HepG2 (cell line): ENCODE measurements around the gene DDRGK1.

Source experiments
- CREB1 ChIP-seq, 2 experiments: fragments of 450-650 bp in 1 of 2; IDR thresholded peaks; 2 replicates each; pipeline ENCODE4 v1.6.1; 2016 to 2017; ENCODE audit warnings: control low read depth in 1 of 2, mild to moderate bottlenecking in 1 of 2, missing compliant biosample characterization in 1 of 2, missing genetic modification characterization in 1 of 2
- KDM1A ChIP-seq: IDR thresholded peaks from 2 replicates; pipeline ENCODE4 v1.6.1; 2016; ENCODE audit warnings: missing compliant biosample characterization
- ZNF3 ChIP-seq: IDR thresholded peaks from 2 replicates; pipeline ENCODE4 v1.7.0; 2017; ENCODE audit warnings: inconsistent platforms

- TF ChIP-seq CREB1 (IDR thresholded peaks at IDR 0.05) (no peak), CREB1 (CRISPR knock-in tag; IDR thresholded peaks at IDR 0.05) (no peak), KDM1A (no peak), ZNF3 (no peak)
These were observed 34.1 kb upstream of the DDRGK1 start for GRCh38 chr20:3238616-3239025.
